ENCODE measurements around the gene PLXNA1. TPM values are rescaled to one million over a fixed set of nuclear protein-coding genes. Genes with fewer than 3 reads are reported as not detected.

Gene PLXNA1
- total RNA-seq, 1 donor from 2014 or later = 63.3 TPM

DNA sequence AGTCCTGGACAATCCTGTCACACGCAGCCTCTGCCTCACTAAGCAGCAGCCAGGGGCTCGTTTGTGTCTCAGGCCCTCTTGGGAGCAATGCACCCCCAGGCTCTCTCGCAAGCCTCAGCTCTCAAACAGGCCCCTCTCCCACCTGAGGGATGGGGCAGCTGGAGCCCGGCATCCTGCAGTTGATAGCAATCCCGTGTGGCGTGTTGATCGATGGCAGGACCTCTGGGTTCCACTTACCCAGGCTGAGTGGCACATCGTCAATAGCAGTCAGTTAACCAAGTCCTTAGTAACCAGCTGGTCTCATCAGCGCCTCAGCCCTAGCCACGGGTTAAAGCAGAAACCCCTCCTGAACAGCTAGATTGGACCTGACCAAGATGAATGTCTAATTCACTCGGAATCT, 36.5 kb upstream of the PLXNA1 start:
- Mint-ChIP-seq H3K36me3 (ENCODE audit: low read depth, unreplicated experiment) (peaks cover 16% of the 10 kb centered on the region), H3K27me3 (ENCODE audit: low read depth, unreplicated experiment) (peaks cover 21% of the 10 kb centered on the region), H3K27ac (ENCODE audit: unreplicated experiment) (no peak overlapping the region), H3K9me3 (ENCODE audit: unreplicated experiment) (peaks cover 5% of the 10 kb centered on the region), H3K4me1 (ENCODE audit: low read depth, unreplicated experiment) (peaks cover 3% of the 10 kb centered on the region), H3K4me3 (ENCODE audit: unreplicated experiment) (no peak overlapping the region)
- no peak overlapping the region for H2AFZ ChIP-seq (ENCODE audit: low read depth, low read length)
- TF ChIP-seq, protein P1, sequence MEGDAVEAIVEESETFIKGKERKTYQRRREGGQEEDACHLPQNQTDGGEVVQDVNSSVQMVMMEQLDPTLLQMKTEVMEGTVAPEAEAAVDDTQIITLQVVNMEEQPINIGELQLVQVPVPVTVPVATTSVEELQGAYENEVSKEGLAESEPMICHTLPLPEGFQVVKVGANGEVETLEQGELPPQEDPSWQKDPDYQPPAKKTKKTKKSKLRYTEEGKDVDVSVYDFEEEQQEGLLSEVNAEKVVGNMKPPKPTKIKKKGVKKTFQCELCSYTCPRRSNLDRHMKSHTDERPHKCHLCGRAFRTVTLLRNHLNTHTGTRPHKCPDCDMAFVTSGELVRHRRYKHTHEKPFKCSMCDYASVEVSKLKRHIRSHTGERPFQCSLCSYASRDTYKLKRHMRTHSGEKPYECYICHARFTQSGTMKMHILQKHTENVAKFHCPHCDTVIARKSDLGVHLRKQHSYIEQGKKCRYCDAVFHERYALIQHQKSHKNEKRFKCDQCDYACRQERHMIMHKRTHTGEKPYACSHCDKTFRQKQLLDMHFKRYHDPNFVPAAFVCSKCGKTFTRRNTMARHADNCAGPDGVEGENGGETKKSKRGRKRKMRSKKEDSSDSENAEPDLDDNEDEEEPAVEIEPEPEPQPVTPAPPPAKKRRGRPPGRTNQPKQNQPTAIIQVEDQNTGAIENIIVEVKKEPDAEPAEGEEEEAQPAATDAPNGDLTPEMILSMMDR (IDR thresholded peaks at IDR 0.05; ENCODE audit: insufficient read depth, low read depth, low read length) = no peak
- no peak for TF ChIP-seq EZH2 (IDR thresholded peaks at IDR 0.05; ENCODE audit: insufficient read depth, low read length)
- H3K27me3 ChIP-seq (ENCODE audit: insufficient read depth, low read length) = no peaks in the 10 kb centered on the region
- H3K4me1 ChIP-seq (ENCODE audit: insufficient read depth, low read length) = no peaks in the 10 kb centered on the region
- H3K9me3 ChIP-seq (ENCODE audit: insufficient read depth, low read depth, low read length) = no peaks in the 10 kb centered on the region
- FAIRE-seq (no peak), DNase-seq (ENCODE audit: low read depth) (no peak)
- H3K79me2 ChIP-seq (ENCODE audit: insufficient read depth, low read length) = no peaks in the 10 kb centered on the region
- H3K27ac ChIP-seq (ENCODE audit: low read depth, low read length) = no peak overlapping the region
- H4K20me1 ChIP-seq (ENCODE audit: insufficient read depth, low read length) = no peaks in the 10 kb centered on the region
- no peaks in the 10 kb centered on the region for H3K36me3 ChIP-seq (ENCODE audit: insufficient read depth, low read length)
- H3K4me3 ChIP-seq (ENCODE audit: insufficient read depth, low read depth, low read length) = no peak overlapping the region
- H3K4me2 ChIP-seq (ENCODE audit: low read length) = no peak overlapping the region
- H3K9ac ChIP-seq (ENCODE audit: low read length) = no peak overlapping the region

DNA sequence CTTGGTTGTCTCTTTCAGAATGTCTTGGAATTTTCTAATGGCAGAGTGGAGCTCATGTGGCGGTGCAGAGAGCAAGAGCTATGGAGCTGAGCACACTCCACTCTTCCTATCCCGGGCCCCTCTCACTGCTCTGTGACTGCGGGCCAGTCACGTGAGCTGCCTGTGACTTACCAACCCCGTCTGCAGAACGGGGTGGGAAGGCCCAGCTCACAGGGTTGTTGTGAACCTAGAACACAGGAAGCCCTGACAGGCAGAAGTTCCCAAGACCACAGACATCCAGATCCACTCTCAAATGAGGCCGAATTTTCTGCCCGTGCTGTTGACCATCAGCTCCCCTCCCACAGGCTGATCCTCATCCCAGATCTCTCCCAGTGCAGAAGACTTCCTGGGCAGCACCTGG, 35.5 kb upstream of the PLXNA1 start:
- no peak overlapping the region for H3K27ac ChIP-seq (ENCODE audit: low read depth, low read length)
- H3K36me3 ChIP-seq (ENCODE audit: insufficient read depth, low read length) = no peaks in the 10 kb centered on the region
- H3K27me3 ChIP-seq (ENCODE audit: insufficient read depth, low read length) = no peaks in the 10 kb centered on the region
- peaks cover 5% of the 10 kb centered on the region for H3K9me3 Mint-ChIP-seq (ENCODE audit: unreplicated experiment)
- no peaks in the 10 kb centered on the region for H3K79me2 ChIP-seq (ENCODE audit: insufficient read depth, low read length)
- no peak overlapping the region for H3K9ac ChIP-seq (ENCODE audit: low read length)
- peaks cover 21% of the 10 kb centered on the region for H3K27me3 Mint-ChIP-seq (ENCODE audit: low read depth, unreplicated experiment)
- H3K9me3 ChIP-seq (ENCODE audit: insufficient read depth, low read depth, low read length) = no peaks in the 10 kb centered on the region
- no peaks in the 10 kb centered on the region for H4K20me1 ChIP-seq (ENCODE audit: insufficient read depth, low read length)
- DNase-seq (ENCODE audit: low read depth) (no peak), FAIRE-seq (no peak)
- no peak overlapping the region for H3K27ac Mint-ChIP-seq (ENCODE audit: unreplicated experiment)
- H3K4me1 ChIP-seq (ENCODE audit: insufficient read depth, low read length) = no peaks in the 10 kb centered on the region
- TF ChIP-seq, protein P1 (IDR thresholded peaks at IDR 0.05; ENCODE audit: insufficient read depth, low read depth, low read length) = no peak
- TF ChIP-seq EZH2 (IDR thresholded peaks at IDR 0.05; ENCODE audit: insufficient read depth, low read length) = no peak
- H3K4me2 ChIP-seq (ENCODE audit: low read length) = no peak overlapping the region
- peaks cover 16% of the 10 kb centered on the region for H3K36me3 Mint-ChIP-seq (ENCODE audit: low read depth, unreplicated experiment)
- H3K4me1 Mint-ChIP-seq (ENCODE audit: low read depth, unreplicated experiment) = no peaks in the 10 kb centered on the region
- no peak overlapping the region for H3K4me3 Mint-ChIP-seq (ENCODE audit: unreplicated experiment)
- H2AFZ ChIP-seq (ENCODE audit: low read depth, low read length) = no peak overlapping the region
- no peak overlapping the region for H3K4me3 ChIP-seq (ENCODE audit: insufficient read depth, low read depth, low read length)

DNA sequence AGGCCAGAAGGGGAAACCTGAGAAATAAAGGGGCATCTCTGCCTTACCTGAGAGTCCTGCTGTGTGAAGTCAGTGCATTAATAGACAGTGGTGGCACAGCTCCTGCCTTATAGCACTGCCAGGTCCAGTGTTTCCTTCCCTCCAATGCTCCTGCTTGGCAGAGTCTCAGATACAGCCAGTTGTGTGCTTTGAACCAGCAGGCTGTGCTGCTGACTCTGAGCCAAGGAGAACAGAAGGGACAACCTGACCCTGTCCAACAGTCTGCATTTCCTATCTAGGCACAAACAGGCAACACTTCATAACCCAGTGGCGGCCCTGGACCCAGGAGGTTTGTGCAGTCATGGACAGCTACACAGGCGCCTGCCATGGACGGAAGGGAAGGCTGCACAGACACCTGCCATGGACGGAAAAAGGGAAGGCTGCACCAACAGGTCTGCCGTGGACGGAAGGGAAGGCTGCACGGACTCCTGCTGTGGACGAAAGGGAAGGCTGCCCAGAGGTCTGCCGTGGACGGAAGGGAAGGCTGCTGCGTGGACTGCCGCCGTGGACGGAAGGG, 33.9 kb upstream of the PLXNA1 start:
- no peak for TF ChIP-seq EZH2 (IDR thresholded peaks at IDR 0.05; ENCODE audit: insufficient read depth, low read length)
- TF ChIP-seq, protein P1 (IDR thresholded peaks at IDR 0.05; ENCODE audit: insufficient read depth, low read depth, low read length) = no peak
- no peaks in the 10 kb centered on the region for H3K27me3 ChIP-seq (ENCODE audit: insufficient read depth, low read length)
- H3K36me3 ChIP-seq (ENCODE audit: insufficient read depth, low read length) = no peaks in the 10 kb centered on the region
- H3K4me1 ChIP-seq (ENCODE audit: insufficient read depth, low read length) = no peaks in the 10 kb centered on the region
- no peak overlapping the region for H3K27ac ChIP-seq (ENCODE audit: low read depth, low read length)
- no peak overlapping the region for H3K9ac ChIP-seq (ENCODE audit: low read length)
- no peaks in the 10 kb centered on the region for H4K20me1 ChIP-seq (ENCODE audit: insufficient read depth, low read length)
- H2AFZ ChIP-seq (ENCODE audit: low read depth, low read length) = no peak overlapping the region
- H3K9me3 ChIP-seq (ENCODE audit: insufficient read depth, low read depth, low read length) = no peaks in the 10 kb centered on the region
- peaks cover 5% of the 10 kb centered on the region for H3K9me3 Mint-ChIP-seq (ENCODE audit: unreplicated experiment)
- H3K79me2 ChIP-seq (ENCODE audit: insufficient read depth, low read length) = no peaks in the 10 kb centered on the region
- H3K36me3 Mint-ChIP-seq (ENCODE audit: low read depth, unreplicated experiment) = peaks cover 16% of the 10 kb centered on the region
- no peak overlapping the region for H3K4me2 ChIP-seq (ENCODE audit: low read length)
- H3K27ac Mint-ChIP-seq (ENCODE audit: unreplicated experiment) = no peak overlapping the region
- DNase-seq (ENCODE audit: low read depth) = no peak
- FAIRE-seq = no peak
- no peaks in the 10 kb centered on the region for H3K4me1 Mint-ChIP-seq (ENCODE audit: low read depth, unreplicated experiment)
- no peak overlapping the region for H3K4me3 ChIP-seq (ENCODE audit: insufficient read depth, low read depth, low read length)
- H3K4me3 Mint-ChIP-seq (ENCODE audit: unreplicated experiment) = no peak overlapping the region
- peaks cover 21% of the 10 kb centered on the region for H3K27me3 Mint-ChIP-seq (ENCODE audit: low read depth, unreplicated experiment)

Data from astrocyte (in vitro differentiated cells and primary cell).